Smooth muscle cell of trachea (primary cell): ENCODE measurements around the gene KCNA4. TPM values are rescaled to one million over a fixed set of nuclear protein-coding genes. Genes with fewer than 3 reads are reported as not detected.

Experiments used
- total RNA-seq: library from RNA; depleted of rRNA; stranded (reverse); fragments of >200 nt; gene quantifications from 2 replicates; pipeline ENCODE4 v1.2.1, GENCODE V29; 2014

The KCNA4 gene
- total RNA-seq, result not detected in 2 replicates

GRCh38 chr11:30016588-30017363, at the start of gene KCNA4:
TSS of gene KCNA4 (minus strand) at chr11:30017030. CDS start at chr11:30012678, 4,352 bp downstream.

Other genes starting within 250 kb of the KCNA4 start
- gene FSHB, start 214.0 kb upstream of the KCNA4 start, total RNA-seq, result not detected in 2 replicates